GM12801 (cell line): ENCODE data around the gene WDR38.

Source experiments
- TF ChIP-seq, protein P1 (sequence below): IDR thresholded peaks from one replicate; pipeline ENCODE4 v1.5.1; 2011; ENCODE audit warnings: control low read depth; ENCODE audit not compliant: insufficient read length; ENCODE audit errors: extremely low read depth

Gene WDR38, protein sequence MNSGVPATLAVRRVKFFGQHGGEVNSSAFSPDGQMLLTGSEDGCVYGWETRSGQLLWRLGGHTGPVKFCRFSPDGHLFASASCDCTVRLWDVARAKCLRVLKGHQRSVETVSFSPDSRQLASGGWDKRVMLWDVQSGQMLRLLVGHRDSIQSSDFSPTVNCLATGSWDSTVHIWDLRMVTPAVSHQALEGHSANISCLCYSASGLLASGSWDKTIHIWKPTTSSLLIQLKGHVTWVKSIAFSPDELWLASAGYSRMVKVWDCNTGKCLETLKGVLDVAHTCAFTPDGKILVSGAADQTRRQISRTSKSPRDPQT

DNA sequence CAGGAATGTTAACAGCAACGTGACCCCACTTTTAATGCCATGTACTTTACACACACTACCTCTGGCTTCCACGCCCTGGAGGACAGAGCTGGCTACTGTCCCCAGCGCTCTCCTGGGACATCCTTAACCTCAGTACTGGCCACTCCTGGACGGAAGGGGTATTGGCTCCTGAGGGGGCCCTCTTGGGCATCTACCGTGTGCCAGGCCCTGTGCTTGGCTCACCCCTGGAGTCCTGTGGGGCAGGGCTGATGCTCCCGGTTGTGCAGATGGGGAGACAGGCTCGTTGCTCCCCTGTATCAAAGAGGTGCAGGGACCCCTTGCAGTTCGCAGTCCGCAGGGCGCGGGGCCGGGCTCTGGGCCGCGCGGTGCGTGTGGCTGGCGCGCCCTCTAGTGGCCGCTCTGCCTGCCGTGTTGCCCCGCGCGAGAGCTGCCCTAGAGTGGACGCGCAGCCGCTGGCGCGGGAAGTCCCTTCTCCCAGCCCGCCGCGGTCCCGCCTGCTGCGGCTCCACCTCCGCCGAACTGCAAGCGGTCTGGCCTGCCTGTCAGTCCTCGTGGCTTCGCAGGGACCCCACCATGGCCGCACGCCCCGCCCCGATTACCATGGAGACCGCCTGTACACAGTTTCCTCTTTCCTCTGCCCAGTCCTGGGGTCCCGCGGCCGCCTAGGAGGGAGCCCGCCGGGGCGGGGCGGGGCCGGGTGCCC is at the start of gene WDR38:
WDR38 (plus strand) TSS at position 632 of the 703 bp plus-strand sequence. CDS start 72 bp downstream, outside the sequence.
- TF ChIP-seq, protein P1, sequence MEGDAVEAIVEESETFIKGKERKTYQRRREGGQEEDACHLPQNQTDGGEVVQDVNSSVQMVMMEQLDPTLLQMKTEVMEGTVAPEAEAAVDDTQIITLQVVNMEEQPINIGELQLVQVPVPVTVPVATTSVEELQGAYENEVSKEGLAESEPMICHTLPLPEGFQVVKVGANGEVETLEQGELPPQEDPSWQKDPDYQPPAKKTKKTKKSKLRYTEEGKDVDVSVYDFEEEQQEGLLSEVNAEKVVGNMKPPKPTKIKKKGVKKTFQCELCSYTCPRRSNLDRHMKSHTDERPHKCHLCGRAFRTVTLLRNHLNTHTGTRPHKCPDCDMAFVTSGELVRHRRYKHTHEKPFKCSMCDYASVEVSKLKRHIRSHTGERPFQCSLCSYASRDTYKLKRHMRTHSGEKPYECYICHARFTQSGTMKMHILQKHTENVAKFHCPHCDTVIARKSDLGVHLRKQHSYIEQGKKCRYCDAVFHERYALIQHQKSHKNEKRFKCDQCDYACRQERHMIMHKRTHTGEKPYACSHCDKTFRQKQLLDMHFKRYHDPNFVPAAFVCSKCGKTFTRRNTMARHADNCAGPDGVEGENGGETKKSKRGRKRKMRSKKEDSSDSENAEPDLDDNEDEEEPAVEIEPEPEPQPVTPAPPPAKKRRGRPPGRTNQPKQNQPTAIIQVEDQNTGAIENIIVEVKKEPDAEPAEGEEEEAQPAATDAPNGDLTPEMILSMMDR: no peak

DNA sequence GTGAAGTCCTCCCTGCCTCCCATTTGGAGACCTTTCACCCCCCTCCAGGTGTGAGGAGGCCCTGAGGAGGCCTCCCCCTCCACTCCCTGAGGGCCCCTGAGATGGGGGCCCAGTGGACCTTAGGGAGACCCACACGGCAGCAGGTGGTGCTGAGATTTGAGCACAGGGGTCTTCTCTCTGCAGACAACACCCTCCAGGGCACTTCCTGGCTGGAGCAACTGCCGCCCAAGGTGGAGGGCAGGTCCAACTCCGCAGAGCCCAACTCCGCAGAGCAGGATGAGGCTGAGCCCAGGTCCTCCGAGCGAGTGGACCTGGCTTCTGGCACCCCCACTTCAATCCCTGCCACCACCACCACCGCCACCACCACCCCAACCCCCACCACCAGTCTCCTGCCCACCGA is 49.3 kb upstream of the WDR38 start:
- TF ChIP-seq, protein P1: no peak

DNA sequence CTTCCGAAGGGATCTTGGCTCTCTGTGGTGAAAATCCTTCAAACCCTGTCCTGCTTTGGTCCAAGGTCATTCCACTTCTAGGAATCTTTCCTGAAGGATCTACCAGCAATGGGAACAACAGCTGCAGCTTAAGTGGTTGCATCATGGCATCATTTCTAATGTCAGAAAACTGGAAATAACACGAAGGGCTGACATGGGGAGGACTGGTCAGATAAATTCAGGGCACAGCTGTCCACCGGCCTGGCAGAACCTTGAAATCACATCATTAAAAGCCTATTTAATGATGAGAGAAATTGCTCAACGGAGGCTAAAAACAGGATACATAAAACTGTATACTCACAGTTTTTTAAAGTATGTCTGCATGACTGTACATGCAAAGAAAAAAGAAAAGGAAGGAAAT is 48.1 kb upstream of the WDR38 start:
- TF ChIP-seq, protein P1: no peak

DNA sequence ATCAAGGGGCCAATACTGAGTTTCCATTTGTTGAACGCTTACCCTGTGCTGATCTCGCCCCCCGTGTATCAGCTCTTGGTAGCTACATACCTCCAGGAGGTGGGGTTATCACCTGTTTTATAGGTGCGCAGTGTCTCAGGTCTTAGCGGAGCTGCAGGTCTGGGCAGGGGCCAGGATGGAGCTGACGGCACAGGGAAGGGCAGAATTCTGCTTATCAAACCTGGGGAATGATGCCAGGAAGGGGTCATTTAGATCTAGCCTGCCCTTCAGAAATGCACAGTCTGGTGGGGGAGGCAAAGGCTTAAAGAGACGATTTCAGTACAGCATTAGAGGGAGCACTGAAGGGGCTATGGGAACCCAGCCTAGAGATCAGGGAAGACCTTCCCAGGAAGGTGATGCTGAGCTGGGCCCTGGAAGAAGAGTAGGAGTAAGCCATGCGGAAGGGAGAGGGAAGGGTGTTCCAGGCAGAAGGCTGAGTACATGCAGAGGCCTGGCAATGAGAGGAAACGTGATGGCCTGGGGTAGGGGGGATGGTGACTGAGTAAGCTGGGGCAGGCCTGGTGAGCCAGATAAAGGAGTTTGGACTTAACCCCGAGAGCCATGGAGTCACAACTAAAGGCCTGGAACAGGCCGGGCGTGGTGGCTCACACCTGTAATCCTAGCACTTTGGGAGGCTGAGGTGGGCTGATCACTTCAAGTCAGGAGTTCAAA is 44.9 kb upstream of the WDR38 start:
- TF ChIP-seq, protein P1: no peak

DNA sequence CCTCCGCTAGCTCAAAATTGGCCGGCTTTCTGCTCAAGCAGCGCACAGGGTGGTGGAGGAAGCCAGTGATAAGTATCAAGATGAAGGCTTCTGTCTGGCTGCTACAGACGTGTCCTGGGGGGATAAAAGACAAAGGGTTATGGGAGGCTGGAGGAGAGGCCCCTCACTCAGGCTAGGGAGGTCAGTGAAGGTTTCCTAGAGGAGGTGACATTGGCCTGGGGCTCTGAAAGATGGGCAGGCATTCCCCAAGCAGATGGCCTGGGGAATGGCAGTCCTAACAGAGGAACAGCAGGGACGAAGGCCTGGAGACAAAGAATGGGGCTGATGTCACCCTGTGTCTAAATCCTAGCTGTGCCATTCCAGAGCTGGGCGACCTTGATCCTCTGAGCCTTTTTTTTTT is 44.0 kb upstream of the WDR38 start:
- TF ChIP-seq, protein P1: no peak

DNA sequence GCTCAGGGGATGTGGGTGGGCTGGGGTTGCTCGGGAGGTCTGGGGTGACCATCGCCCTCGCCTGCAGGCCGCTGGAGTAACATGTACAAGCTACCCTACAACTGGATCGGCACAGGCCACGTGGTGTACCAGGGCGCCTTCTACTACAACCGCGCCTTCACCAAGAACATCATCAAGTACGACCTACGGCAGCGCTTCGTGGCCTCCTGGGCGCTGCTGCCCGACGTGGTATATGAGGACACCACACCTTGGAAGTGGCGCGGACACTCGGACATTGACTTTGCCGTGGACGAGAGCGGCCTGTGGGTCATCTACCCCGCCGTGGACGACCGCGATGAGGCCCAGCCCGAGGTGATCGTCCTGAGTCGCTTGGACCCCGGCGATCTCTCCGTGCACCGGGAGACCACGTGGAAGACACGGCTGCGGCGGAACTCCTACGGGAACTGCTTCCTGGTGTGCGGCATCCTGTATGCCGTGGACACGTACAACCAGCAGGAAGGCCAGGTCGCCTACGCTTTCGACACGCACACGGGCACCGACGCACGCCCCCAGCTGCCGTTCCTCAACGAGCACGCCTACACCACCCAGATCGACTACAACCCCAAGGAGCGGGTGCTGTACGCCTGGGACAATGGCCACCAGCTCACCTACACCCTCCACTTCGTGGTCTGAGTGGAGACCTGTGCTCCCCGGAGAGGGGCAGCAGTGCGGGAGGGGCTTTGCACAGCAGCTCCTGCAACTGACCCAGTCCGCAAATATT is 43.3 kb upstream of the WDR38 start:
- TF ChIP-seq, protein P1: no peak

DNA sequence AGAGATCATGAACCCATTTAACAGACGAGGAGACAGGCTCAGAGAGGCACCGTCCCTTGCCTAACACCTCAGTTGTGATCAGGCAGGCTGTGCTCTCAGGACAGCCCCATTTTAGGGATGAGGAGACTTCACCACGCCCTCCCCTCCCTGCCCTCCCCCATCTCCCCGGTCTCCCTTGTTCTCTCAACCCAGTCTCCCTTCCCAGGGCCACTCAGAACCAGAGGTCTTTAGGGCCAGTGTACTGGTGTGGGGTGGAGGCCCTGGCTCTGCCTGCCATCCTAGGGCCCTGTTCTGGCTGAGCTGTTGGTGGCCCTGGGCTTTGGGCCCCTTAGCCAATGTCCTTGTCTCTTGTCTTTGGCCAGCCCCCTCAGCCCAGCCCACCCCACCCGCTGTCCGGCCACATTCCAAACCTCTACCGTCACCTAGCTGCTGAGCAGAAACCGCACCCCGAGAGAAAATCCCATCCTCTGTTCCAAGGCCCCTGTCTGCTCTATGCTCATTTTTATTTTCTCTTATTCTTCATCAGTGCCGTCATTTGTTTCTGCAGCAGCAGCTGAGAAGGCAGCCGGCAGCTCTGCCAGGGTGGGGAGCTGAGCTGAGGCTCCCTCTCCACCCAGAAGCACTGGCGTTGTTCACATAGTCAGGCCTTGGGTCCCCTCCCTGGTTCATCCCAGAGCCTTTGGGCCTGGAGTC is 42.5 kb upstream of the WDR38 start:
- TF ChIP-seq, protein P1: no peak
